ENCODE measurements around the gene SLC39A1. TPM values are rescaled to one million over a fixed set of nuclear protein-coding genes. Genes with fewer than 3 reads are reported as not detected.
A peak's percentile ranks its signal among the peaks of the same experiment; 100 is the strongest.
"Not testable (repeated sequence)": the region's sequence is repeated elsewhere in the genome, so short reads cannot be mapped to it uniquely, and the experiment has no call there.

Gene SLC39A1
- total RNA-seq: 10 to 100 TPM; 76.5 to 79.5 TPM
- long read RNA-seq, donor 1, transcript SLC39A1-202 (4 exons, 2,084 nt): major isoform, 31 of 40 reads
- long read RNA-seq, donor 1, partial matches to known transcripts: 0 of 40 reads
- long read RNA-seq, donor 1, other reads (novel, unspliced or antisense): 3 of 40 reads
- long read RNA-seq, donor 2, transcript SLC39A1-202 (4 exons, 2,084 nt): major isoform, 449 of 518 reads
- long read RNA-seq, donor 2, transcript SLC39A1-204 (3 exons, 2,723 nt): minor isoform, 35 of 518 reads
- long read RNA-seq, donor 2, partial matches to known transcripts: 5 of 518 reads
- long read RNA-seq, donor 2, other reads (novel, unspliced or antisense): 22 of 518 reads

- peak; percentile 99 for DNase-seq (ENCODE audit: low spot score)
- intact Hi-C loops (cut with DNase I): no loop called here
Measured at GRCh38 chr1:153963030-153963849, at the start of gene SLC39A1. SLC39A1 (minus strand) TSS chr1:153963537; CDS start chr1:153962715, 822 bp downstream.

GRCh38 chr1:154012543-154012942, 49.2 kb upstream of the SLC39A1 start:
- intact Hi-C loops (cut with DNase I); DNase-seq (ENCODE audit: low spot score): not testable (repeated sequence)

- no peak for DNase-seq (ENCODE audit: low spot score)
- intact Hi-C loops (cut with DNase I): no loop called here
Measured at GRCh38 chr1:154012129-154012528, 48.8 kb upstream of the SLC39A1 start.

GRCh38 chr1:154006136-154006535, 42.8 kb upstream of the SLC39A1 start:
- intact Hi-C loops (cut with DNase I): no loop called here

GRCh38 chr1:154000420-154000819, 37.1 kb upstream of the SLC39A1 start:
- intact Hi-C loops (cut with DNase I): no loop called here

More at GRCh38 chr1:154006136-154006535, 42.8 kb upstream of the SLC39A1 start:
- no peak for DNase-seq (ENCODE audit: low spot score)

GRCh38 chr1:153996882-153997281, 33.5 kb upstream of the SLC39A1 start:
- not testable (repeated sequence) for DNase-seq (ENCODE audit: low spot score)
- intact Hi-C loops (cut with DNase I): loop anchor here in 1 of 2 donors (10.0 kb wide), 1 partner anchor 178 kb away; no protein-coding TSS in a partner anchor

More at GRCh38 chr1:154000420-154000819, 37.1 kb upstream of the SLC39A1 start:
- no peak for DNase-seq (ENCODE audit: low spot score)

GRCh38 chr1:153995640-153996039, 32.3 kb upstream of the SLC39A1 start:
- intact Hi-C loops (cut with DNase I): loop anchor here in 1 of 2 donors (10.0 kb wide), 1 partner anchor 179 kb away; no protein-coding TSS in a partner anchor
- DNase-seq (ENCODE audit: low spot score): no peak

- no peak for DNase-seq (ENCODE audit: low spot score)
- intact Hi-C loops (cut with DNase I): loop anchor here in 1 of 2 donors (10.0 kb wide), 1 partner anchor 180 kb away; no protein-coding TSS in a partner anchor
Measured at GRCh38 chr1:153995202-153995601, 31.9 kb upstream of the SLC39A1 start.

GRCh38 chr1:153991806-153992205, 28.5 kb upstream of the SLC39A1 start:
- intact Hi-C loops (cut with DNase I): loop anchor here in 1 of 2 donors (10.0 kb wide), 1 partner anchor 183 kb away; no protein-coding TSS in a partner anchor
- no peak for DNase-seq (ENCODE audit: low spot score)

- intact Hi-C loops (cut with DNase I): loop anchor here in 1 of 2 donors (10.0 kb wide), 1 partner anchor 184 kb away; no protein-coding TSS in a partner anchor
- no peak for DNase-seq (ENCODE audit: low spot score)
Measured at GRCh38 chr1:153991151-153991630, 27.9 kb upstream of the SLC39A1 start.

- DNase-seq (ENCODE audit: low spot score): peak; percentile 93
- intact Hi-C loops (cut with DNase I): loop anchor here in 1 of 2 donors (10.0 kb wide), 1 partner anchor 184 kb away; no protein-coding TSS in a partner anchor
Measured at GRCh38 chr1:153990468-153991150, 27.3 kb upstream of the SLC39A1 start, which contains the start of gene RPS27. RPS27 (plus strand) TSS chr1:153990762; CDS start chr1:153990797, 35 bp downstream.

GRCh38 chr1:153987621-153988020, 24.3 kb upstream of the SLC39A1 start:
- intact Hi-C loops (cut with DNase I): loop anchor here (5.0 to 10.0 kb wide), 3 partner anchors 190 to 303 kb away; no protein-coding TSS in a partner anchor
- DNase-seq (ENCODE audit: low spot score): no peak

- intact Hi-C loops (cut with DNase I): loop anchor here (5.0 to 10.0 kb wide), 3 partner anchors 189 to 301 kb away; no protein-coding TSS in a partner anchor
- DNase-seq (ENCODE audit: low spot score): peak; percentile 96
Measured at GRCh38 chr1:153985941-153986761, 22.8 kb upstream of the SLC39A1 start, which contains the start of gene RAB13. RAB13 (minus strand) TSS chr1:153986339; CDS start chr1:153986236, 103 bp downstream.

- DNase-seq (ENCODE audit: low spot score): peak; percentile 90
- intact Hi-C loops (cut with DNase I): loop anchor here (5.0 to 10.0 kb wide), 3 partner anchors 188 to 301 kb away; no protein-coding TSS in a partner anchor
Measured at GRCh38 chr1:153985341-153985912, 22.1 kb upstream of the SLC39A1 start.

- DNase-seq (ENCODE audit: low spot score): no peak
- intact Hi-C loops (cut with DNase I): loop anchor here (5.0 to 10.0 kb wide), 3 partner anchors 190 to 302 kb away; no protein-coding TSS in a partner anchor
Measured at GRCh38 chr1:153984123-153984894, 21.0 kb upstream of the SLC39A1 start.

- intact Hi-C loops (cut with DNase I): loop anchor here (5.0 to 10.0 kb wide), 3 partner anchors 187 to 299 kb away; no protein-coding TSS in a partner anchor
- peak; percentile 15 for DNase-seq (ENCODE audit: low spot score)
Measured at GRCh38 chr1:153981735-153982134, 18.4 kb upstream of the SLC39A1 start.
